Measurements from ENCODE around the gene TXNL4B.

- TF ChIP-seq CTCF (IDR thresholded peaks at IDR 0.05; ENCODE audit: low read depth, low read length, missing input control): no peak
- TF ChIP-seq YY1 (IDR thresholded peaks at IDR 0.05): no peak
- TF ChIP-seq EGR1 (IDR thresholded peaks at IDR 0.05; ENCODE audit: low read depth in 2 of 2): no peak
- TF ChIP-seq JUND (IDR thresholded peaks at IDR 0.05): no peak
These were observed 33.0 kb upstream of the TXNL4B start for GRCh38 chr16:72126429-72126765.
